Liver (tissue), 3 donors: ENCODE measurements around the gene SLC2A6.
"Not testable (repeated sequence)": the region's sequence is repeated elsewhere in the genome, so short reads cannot be mapped to it uniquely, and the experiment has no call there.

Experiments
- ATF3 ChIP-seq: IDR thresholded peaks from 2 replicates; pipeline ENCODE4 v1.6.1; 2016; ENCODE audit warnings: antibody characterized with exemption
- CTCF ChIP-seq: fragments of 150-350 bp; IDR thresholded peaks from 2 replicates; pipeline ENCODE4 v1.5.1; 2017; ENCODE audit warnings: improper control_type of control experiment, low read depth, low read length; ENCODE audit not compliant: missing input control
- EGR1 ChIP-seq, 2 donors: IDR thresholded peaks; 2 replicates each; pipeline ENCODE4 v1.6.1; 2016 to 2018; ENCODE audit warnings: antibody characterized with exemption in 2 of 2, low read depth in 2 of 2
- GABPA ChIP-seq, 2 donors: IDR thresholded peaks in 1 of 2; conservative IDR thresholded peaks in 1 of 2; 2 replicates each; pipeline ENCODE4 v1.6.1; 2016; ENCODE audit warnings: antibody characterized with exemption in 2 of 2, mild to moderate bottlenecking in 1 of 2, moderate library complexity in 1 of 2
- JUND ChIP-seq, 2 donors: IDR thresholded peaks; 2 replicates each; pipeline ENCODE4 v1.6.1; 2016; ENCODE audit warnings: antibody characterized with exemption in 2 of 2
- MAX ChIP-seq: IDR thresholded peaks from 2 replicates; pipeline ENCODE4 v1.6.1; 2016; ENCODE audit warnings: antibody characterized with exemption
- NR2F2 ChIP-seq: IDR thresholded peaks from 2 replicates; pipeline ENCODE4 v1.6.1; 2016; ENCODE audit warnings: antibody characterized with exemption
- RAD21 ChIP-seq, 2 donors: IDR thresholded peaks; 2 replicates each; pipeline ENCODE4 v1.6.1; 2016; ENCODE audit warnings: antibody characterized with exemption in 2 of 2, mild to moderate bottlenecking in 2 of 2
- REST ChIP-seq: IDR thresholded peaks from 2 replicates; pipeline ENCODE4 v1.6.1; 2016; ENCODE audit warnings: antibody characterized with exemption, mild to moderate bottlenecking
- RXRA ChIP-seq, 2 donors: IDR thresholded peaks; 2 replicates each; pipeline ENCODE4 v1.6.1; 2017 to 2018; ENCODE audit warnings: antibody characterized with exemption in 2 of 2, mild to moderate bottlenecking in 1 of 2
- SP1 ChIP-seq: IDR thresholded peaks from 2 replicates; pipeline ENCODE4 v1.6.1; 2018; ENCODE audit warnings: antibody characterized with exemption, mild to moderate bottlenecking
- TAF1 ChIP-seq: conservative IDR thresholded peaks from 2 replicates; pipeline ENCODE4 v1.6.1; 2016; ENCODE audit warnings: antibody characterized with exemption, mild to moderate bottlenecking
- YY1 ChIP-seq: IDR thresholded peaks from 2 replicates; pipeline ENCODE4 v1.6.1; 2016; ENCODE audit warnings: antibody characterized with exemption, mild to moderate bottlenecking
- ZBTB33 ChIP-seq: IDR thresholded peaks from 2 replicates; pipeline ENCODE4 v1.6.1; 2016; ENCODE audit warnings: antibody characterized with exemption
- donor health status: healthy.
- donor health status: healthy.

GRCh38 chr9:133451865-133452264, 27.0 kb downstream of the SLC2A6 start:
- not testable (repeated sequence) for TF ChIP-seq CTCF; RAD21 (IDR thresholded peaks at IDR 0.05); NR2F2; SP1; GABPA (IDR thresholded peaks at IDR 0.05 in 1 of 2, conservative IDR thresholded peaks at IDR 0.05 in 1 of 2); TAF1; ATF3; RXRA (IDR thresholded peaks at IDR 0.05); YY1; REST; MAX; ZBTB33; JUND (IDR thresholded peaks at IDR 0.05); EGR1 (IDR thresholded peaks at IDR 0.05; ENCODE audit: low read depth in 2 of 2)
